HFF-Myc (cell line): ENCODE measurements around the gene GARS1.
A peak's percentile ranks its signal among the peaks of the same experiment; 100 is the strongest.

Experiments
- DNase-seq: peaks from one replicate; pipeline ENCODE4 v3.0.0-alpha.2; 2011; ENCODE audit warnings: low read depth; ENCODE audit errors: extremely low read depth
- H3K4me3 ChIP-seq: replicated peaks from 2 replicates; pipeline ENCODE4 v1.5.1; 2011; ENCODE audit warnings: low read depth, mild to moderate bottlenecking, control low read depth, low read length
- TF ChIP-seq, protein P1 (sequence below): IDR thresholded peaks from 2 replicates; pipeline ENCODE4 v1.5.1; 2012; ENCODE audit warnings: mild to moderate bottlenecking, low read depth, low read length, control low read depth; ENCODE audit errors: missing control alignments

GARS1 gene, protein sequence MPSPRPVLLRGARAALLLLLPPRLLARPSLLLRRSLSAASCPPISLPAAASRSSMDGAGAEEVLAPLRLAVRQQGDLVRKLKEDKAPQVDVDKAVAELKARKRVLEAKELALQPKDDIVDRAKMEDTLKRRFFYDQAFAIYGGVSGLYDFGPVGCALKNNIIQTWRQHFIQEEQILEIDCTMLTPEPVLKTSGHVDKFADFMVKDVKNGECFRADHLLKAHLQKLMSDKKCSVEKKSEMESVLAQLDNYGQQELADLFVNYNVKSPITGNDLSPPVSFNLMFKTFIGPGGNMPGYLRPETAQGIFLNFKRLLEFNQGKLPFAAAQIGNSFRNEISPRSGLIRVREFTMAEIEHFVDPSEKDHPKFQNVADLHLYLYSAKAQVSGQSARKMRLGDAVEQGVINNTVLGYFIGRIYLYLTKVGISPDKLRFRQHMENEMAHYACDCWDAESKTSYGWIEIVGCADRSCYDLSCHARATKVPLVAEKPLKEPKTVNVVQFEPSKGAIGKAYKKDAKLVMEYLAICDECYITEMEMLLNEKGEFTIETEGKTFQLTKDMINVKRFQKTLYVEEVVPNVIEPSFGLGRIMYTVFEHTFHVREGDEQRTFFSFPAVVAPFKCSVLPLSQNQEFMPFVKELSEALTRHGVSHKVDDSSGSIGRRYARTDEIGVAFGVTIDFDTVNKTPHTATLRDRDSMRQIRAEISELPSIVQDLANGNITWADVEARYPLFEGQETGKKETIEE

DNA sequence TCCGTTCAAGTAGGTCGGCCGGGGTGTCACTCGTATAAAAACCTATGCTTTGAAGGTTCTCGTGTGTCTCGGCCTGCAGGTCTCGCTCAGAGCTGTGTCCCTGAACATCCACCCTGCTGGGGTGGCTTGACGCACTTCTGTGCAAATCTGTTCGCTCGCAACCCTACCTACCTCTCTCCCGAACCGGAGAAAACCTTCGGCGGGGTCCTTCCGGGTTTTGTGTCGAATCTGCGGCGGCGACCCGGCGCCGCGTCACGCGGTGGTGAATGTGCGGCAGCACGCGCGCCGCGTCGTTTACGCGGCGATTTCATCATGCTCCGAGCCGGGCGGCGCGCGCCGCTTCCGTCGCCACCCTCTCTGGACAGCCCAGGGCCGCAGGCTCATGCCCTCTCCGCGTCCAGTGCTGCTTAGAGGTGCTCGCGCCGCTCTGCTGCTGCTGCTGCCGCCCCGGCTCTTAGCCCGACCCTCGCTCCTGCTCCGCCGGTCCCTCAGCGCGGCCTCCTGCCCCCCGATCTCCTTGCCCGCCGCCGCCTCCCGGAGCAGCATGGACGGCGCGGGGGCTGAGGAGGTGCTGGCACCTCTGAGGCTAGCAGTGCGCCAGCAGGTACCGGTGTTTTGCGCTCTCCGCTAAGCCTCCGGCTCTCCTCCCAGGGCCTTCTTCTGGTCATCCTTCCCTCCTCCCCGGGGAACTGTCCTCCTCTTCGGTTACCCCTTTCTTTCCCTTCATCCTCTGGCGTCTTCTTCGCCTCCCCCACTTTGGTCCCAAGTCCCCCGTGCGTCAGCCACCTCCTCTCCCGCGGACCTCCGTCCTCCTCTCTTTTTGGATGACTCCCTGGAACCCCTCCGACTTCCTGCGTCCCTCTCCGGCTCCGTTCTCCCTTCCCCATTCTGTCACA is at the start of gene GARS1:
GARS1 (plus strand) TSS at position 339 of the 896 bp plus-strand sequence; CDS start at position 383, 44 bp downstream.
- TF ChIP-seq, protein P1, sequence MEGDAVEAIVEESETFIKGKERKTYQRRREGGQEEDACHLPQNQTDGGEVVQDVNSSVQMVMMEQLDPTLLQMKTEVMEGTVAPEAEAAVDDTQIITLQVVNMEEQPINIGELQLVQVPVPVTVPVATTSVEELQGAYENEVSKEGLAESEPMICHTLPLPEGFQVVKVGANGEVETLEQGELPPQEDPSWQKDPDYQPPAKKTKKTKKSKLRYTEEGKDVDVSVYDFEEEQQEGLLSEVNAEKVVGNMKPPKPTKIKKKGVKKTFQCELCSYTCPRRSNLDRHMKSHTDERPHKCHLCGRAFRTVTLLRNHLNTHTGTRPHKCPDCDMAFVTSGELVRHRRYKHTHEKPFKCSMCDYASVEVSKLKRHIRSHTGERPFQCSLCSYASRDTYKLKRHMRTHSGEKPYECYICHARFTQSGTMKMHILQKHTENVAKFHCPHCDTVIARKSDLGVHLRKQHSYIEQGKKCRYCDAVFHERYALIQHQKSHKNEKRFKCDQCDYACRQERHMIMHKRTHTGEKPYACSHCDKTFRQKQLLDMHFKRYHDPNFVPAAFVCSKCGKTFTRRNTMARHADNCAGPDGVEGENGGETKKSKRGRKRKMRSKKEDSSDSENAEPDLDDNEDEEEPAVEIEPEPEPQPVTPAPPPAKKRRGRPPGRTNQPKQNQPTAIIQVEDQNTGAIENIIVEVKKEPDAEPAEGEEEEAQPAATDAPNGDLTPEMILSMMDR: no peak
- peak within 1 kb of the TSS; percentile 73 for H3K4me3 ChIP-seq
- peak; percentile 46 for DNase-seq

GRCh38 chr7:30545791-30546555 is 48.7 kb upstream of the GARS1 start:
- peak; percentile 68 for DNase-seq
- no peak overlapping the region for H3K4me3 ChIP-seq
- TF ChIP-seq, protein P1: no peak

DNA sequence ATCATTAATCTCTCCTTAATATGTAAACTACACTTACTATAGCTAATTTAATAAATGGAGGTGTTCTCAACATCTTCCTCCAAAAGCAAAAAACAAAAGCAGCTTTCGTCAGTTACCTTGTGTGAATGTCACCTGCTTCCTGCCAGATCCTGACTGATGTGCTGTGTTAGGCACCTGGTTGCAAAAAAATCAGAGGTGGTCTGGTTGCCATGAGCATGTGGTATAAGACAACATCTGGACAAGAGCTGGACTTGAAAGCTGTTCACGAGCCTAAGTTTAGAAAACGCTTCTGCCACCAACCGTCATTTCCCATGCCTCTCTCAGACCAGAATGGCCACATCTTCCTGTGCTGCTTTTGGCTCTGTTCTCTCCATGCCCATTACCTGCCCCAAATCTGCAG is 48.1 kb upstream of the GARS1 start:
- no peak overlapping the region for H3K4me3 ChIP-seq
- TF ChIP-seq, protein P1: no peak

GRCh38 chr7:30548845-30549244 is 45.8 kb upstream of the GARS1 start:
- DNase-seq: peak; percentile 67
- H3K4me3 ChIP-seq: no peak overlapping the region
- TF ChIP-seq, protein P1: peak; percentile 78

More for the DNA sequence above, 48.1 kb upstream of the GARS1 start:
- DNase-seq: no peak

DNA sequence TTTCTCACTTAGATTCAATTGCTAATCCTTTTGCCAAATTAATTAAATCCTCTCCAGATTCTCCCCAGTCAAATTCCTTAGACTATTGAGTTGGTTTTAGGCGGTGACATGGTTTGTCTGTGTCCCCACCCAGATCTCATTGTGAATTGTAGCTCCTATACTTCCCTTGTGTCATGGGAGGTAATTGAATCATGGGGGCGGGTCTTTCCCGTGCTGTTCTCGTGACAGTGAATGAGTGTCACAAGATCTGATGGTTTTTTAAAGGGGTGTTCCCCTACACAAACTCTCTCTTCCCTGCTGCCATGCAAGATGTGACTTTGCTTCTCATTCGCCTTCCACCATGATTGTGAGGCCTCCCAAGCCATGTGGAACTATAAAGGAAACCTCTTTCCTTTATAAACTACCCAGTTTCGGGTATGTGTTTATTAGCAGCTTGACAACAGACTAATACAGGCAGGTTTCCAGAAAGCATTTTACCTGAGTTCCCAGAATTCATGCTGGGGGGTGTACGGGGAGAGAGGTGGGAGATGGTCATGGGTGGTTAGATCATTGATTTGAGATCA is 44.7 kb upstream of the GARS1 start:
- DNase-seq: no peak

More for the DNA sequence above, 44.7 kb upstream of the GARS1 start:
- TF ChIP-seq, protein P1: no peak
- H3K4me3 ChIP-seq: no peak overlapping the region
